Fibroblast of pulmonary artery (primary cell): ENCODE data around the gene RBMS3.

Experiments used
- DNase-seq: peaks from one replicate; pipeline ENCODE4 v3.0.0-alpha.2; 2010; ENCODE audit warnings: low read depth
- H3K4me3 ChIP-seq: replicated peaks from 2 replicates; pipeline ENCODE4 v1.5.1; 2011; ENCODE audit warnings: low read depth, mild to moderate bottlenecking, control low read depth, low read length, moderate library complexity
- TF ChIP-seq, protein P1 (sequence below): IDR thresholded peaks from 2 replicates; pipeline ENCODE4 v1.5.1; 2011; ENCODE audit warnings: mild to moderate bottlenecking, control low read depth, low read length, inconsistent platforms; ENCODE audit errors: missing control alignments

Gene RBMS3

DNA sequence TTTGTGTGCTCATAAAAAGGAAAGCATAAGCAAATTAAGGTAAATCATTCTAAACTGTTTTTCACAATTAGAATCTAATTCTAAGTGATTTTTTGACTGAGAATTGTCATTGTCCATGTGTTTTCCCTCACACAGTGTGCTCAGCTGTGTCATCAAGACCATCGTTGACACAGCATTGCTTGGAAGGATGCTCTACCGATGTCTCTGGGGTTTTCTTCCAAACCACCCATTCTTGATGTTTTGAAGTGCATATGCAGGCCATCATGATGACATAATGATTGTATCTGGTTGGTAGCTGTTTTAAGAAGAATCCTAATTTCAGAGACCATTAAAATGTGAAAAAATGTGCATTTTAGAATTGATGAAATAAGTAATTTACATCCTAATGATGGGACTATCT lies 347.9 kb downstream of the RBMS3 start:
- TF ChIP-seq, protein P1, sequence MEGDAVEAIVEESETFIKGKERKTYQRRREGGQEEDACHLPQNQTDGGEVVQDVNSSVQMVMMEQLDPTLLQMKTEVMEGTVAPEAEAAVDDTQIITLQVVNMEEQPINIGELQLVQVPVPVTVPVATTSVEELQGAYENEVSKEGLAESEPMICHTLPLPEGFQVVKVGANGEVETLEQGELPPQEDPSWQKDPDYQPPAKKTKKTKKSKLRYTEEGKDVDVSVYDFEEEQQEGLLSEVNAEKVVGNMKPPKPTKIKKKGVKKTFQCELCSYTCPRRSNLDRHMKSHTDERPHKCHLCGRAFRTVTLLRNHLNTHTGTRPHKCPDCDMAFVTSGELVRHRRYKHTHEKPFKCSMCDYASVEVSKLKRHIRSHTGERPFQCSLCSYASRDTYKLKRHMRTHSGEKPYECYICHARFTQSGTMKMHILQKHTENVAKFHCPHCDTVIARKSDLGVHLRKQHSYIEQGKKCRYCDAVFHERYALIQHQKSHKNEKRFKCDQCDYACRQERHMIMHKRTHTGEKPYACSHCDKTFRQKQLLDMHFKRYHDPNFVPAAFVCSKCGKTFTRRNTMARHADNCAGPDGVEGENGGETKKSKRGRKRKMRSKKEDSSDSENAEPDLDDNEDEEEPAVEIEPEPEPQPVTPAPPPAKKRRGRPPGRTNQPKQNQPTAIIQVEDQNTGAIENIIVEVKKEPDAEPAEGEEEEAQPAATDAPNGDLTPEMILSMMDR = no peak
- no peak overlapping the region for H3K4me3 ChIP-seq
- DNase-seq = no peak

DNA sequence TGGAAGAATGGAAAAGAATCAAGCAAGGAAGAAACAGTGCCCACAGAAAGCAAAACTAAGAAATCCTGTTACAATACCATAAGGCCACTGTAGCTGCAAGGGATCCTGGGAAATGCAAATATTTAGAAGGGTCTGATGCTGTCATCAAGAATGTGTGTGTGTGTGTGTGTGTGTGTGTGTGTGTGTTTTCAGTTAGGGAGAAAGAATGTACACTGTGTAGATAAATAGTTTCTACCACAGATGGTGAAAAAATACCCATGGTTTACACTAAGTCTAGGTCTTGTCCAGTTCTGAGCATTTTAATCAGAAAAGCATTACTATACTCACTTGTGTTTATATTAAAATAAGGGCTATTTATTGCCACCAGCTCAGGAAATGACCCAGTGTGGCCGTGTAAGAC lies 355.0 kb downstream of the RBMS3 start:
- TF ChIP-seq, protein P1 = no peak

DNA sequence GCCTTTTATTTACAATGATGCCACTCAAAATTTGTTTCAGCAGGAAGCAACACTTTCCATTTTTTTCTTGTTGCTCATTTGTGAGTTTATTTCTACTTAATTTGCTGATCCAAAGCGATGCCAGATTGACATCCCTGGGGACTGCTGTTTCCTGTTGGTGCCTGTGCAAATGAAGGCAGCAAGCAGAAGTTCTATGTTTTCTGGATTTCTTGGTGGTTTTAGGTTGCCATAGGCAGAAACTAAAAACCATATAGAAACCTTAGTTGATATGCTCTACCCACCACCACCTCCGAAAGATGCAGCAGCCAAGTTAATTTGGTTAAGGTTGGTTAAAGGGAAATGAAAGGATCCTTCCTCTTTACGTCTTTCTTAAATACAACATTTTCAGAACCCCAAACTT lies 356.2 kb downstream of the RBMS3 start:
- TF ChIP-seq, protein P1 = no peak
- no peak overlapping the region for H3K4me3 ChIP-seq
- no peak for DNase-seq

More for the DNA sequence above, 355.0 kb downstream of the RBMS3 start:
- no peak overlapping the region for H3K4me3 ChIP-seq
- DNase-seq = no peak

DNA sequence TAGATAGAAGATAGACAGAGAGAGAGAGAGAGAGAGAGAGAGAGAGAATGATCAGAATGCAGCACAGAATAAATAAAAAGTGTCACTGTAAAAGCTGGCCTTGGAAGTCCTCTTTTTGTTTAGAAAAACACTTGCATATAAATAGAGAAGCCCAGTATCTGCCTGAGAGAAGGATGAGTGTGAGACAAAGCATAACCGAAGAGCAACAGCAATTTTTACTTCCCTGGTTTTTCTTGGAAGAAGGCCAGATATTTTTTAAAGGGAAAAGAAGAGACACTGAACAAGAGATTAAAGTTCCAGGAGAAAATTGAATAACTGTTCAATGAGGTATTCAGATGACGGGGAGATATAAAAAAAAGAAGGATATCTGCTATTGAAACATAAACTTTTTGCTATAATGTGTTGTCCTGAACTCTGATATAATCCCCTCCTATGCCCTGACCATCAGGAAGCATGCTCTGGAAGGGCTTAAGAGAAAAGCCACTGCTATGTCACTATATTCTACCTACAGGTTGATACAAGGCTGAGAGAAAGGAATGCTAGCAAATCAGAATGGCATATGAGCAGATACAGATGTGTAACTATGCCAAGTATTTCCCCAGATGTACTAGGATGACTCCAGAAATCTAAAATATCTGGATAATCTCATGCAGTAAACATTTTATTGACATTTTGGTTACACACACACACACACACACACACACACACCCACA lies 358.9 kb downstream of the RBMS3 start:
- DNase-seq = peak; percentile 41
- H3K4me3 ChIP-seq = no peak overlapping the region
- TF ChIP-seq, protein P1 = no peak

DNA sequence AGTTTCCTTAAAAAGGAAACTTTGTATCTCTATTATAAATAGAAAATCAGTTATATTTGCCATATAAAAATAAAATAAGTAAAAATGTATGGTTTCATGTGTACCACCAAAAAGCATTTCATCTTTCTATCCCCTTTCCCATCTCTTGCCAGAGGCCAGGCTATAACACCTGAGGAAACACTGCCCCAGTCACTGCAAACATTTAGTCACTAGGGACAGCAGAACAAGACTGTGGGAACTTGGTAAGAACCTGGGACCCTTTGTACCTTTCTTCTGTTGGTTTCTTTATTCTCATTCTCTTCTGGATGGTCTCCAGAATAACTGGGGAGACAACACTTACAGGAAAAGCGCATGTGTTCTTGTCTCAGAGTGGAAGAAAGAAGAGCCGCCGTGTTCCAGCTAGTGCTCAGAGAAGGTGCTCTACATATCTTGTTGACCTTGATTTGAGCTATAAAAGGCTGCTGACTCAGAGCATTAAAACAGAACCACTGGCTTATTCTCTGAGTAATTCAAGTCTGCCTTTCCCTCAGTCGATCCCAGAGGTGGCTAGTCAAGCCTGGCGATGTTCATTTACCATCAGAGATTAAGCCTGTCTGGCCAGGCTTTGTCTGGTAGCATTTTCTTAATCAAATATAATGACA lies 361.6 kb downstream of the RBMS3 start:
- TF ChIP-seq, protein P1 = no peak
- H3K4me3 ChIP-seq = no peak overlapping the region
- peak; percentile 62 for DNase-seq

DNA sequence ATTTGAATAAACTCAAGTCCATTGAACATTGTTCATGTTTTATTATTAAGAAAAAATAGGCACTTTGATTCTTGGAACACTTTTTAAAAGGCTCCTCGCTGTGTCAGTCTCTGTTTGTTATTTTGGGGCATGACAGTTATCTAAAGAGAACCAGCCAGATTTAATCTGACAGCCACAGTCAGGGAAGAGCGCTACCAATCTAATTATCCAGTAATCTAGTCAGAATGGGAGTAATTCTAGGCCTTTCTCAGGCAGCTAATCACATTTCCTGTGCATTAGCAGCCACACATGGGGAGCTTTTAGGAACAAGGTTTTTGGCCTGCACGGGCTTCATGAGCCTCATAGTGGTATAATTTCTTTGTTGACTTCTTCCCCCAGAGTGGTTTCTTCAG lies 362.2 kb downstream of the RBMS3 start:
- no peak overlapping the region for H3K4me3 ChIP-seq
- TF ChIP-seq, protein P1 = no peak
- DNase-seq = no peak
